IgD-negative memory B cell (primary cell): ENCODE measurements around the gene ARHGEF28. TPM values are rescaled to one million over a fixed set of nuclear protein-coding genes. Genes with fewer than 3 reads are reported as not detected.

Experiments
- H3K27ac Mint-ChIP-seq, 3 donors: one replicate each; pipeline ENCODE4 v1.8.0; 2020 to 2022; ENCODE audit warnings: mild to moderate bottlenecking in 3 of 3, mixed read lengths in 3 of 3, moderate library complexity in 1 of 3
- H3K27me3 Mint-ChIP-seq: one replicate; pipeline ENCODE4 v1.8.0; 2021; ENCODE audit warnings: mixed read lengths
- H3K36me3 Mint-ChIP-seq: one replicate; pipeline ENCODE4 v1.8.0; 2020; ENCODE audit warnings: mild to moderate bottlenecking, mixed read lengths
- H3K4me1 Mint-ChIP-seq, 3 donors: one replicate each; pipeline ENCODE4 v1.8.0; 2020 to 2022; ENCODE audit warnings: mixed read lengths in 3 of 3, mild to moderate bottlenecking in 1 of 3
- H3K4me3 Mint-ChIP-seq, 4 donors: one replicate each; pipeline ENCODE4 v1.8.0; 2020 to 2022; ENCODE audit warnings: mild to moderate bottlenecking in 4 of 4, mixed read lengths in 4 of 4, moderate library complexity in 3 of 4
- H3K9me3 Mint-ChIP-seq, 3 donors: one replicate each; pipeline ENCODE4 v1.8.0; 2020 to 2021; ENCODE audit warnings: mixed read lengths in 3 of 3, mild to moderate bottlenecking in 1 of 3
- polyA plus RNA-seq: library from polyadenylated mRNA; unstranded; fragments of 300-500 nt; fragmentation: Illumina TruSeq; gene quantifications from one replicate; pipeline ENCODE4 v1.2.3, GENCODE V29; 2021

The ARHGEF28 gene
- polyA plus RNA-seq, 1 donor from 2014 or later = not detected

- Mint-ChIP-seq H3K27ac (no peak overlapping the region), H3K4me3 (no peak overlapping the region), H3K27me3 (peaks cover 5% of the 10 kb centered on the region), H3K4me1 (no peaks in the 10 kb centered on the region), H3K36me3 (no peaks in the 10 kb centered on the region), H3K9me3 (no peaks in the 10 kb centered on the region)
These were observed 64.0 kb downstream of the ARHGEF28 start for GRCh38 chr5:73690015-73690414.

GRCh38 chr5:73691302-73692080, 65.5 kb downstream of the ARHGEF28 start:
- Mint-ChIP-seq H3K4me1 (no peaks in the 10 kb centered on the region), H3K9me3 (no peaks in the 10 kb centered on the region), H3K27ac (no peak overlapping the region), H3K27me3 (peaks cover 6% of the 10 kb centered on the region), H3K4me3 (no peak overlapping the region), H3K36me3 (no peaks in the 10 kb centered on the region)

GRCh38 chr5:73692166-73692640, 66.2 kb downstream of the ARHGEF28 start:
- Mint-ChIP-seq H3K27me3 (peaks cover 6% of the 10 kb centered on the region), H3K36me3 (no peaks in the 10 kb centered on the region), H3K27ac (no peak overlapping the region), H3K9me3 (no peaks in the 10 kb centered on the region), H3K4me3 (no peak overlapping the region), H3K4me1 (no peaks in the 10 kb centered on the region)

- Mint-ChIP-seq H3K9me3 (no peaks in the 10 kb centered on the region), H3K27ac (no peak overlapping the region), H3K4me3 (no peak overlapping the region), H3K4me1 (no peaks in the 10 kb centered on the region), H3K36me3 (no peaks in the 10 kb centered on the region), H3K27me3 (peaks cover 6% of the 10 kb centered on the region)
These were observed 67.0 kb downstream of the ARHGEF28 start for GRCh38 chr5:73692981-73693380.

- H3K4me3 Mint-ChIP-seq = no peak overlapping the region
- no peak overlapping the region for H3K27ac Mint-ChIP-seq
- no peaks in the 10 kb centered on the region for H3K4me1 Mint-ChIP-seq
- H3K36me3 Mint-ChIP-seq = no peaks in the 10 kb centered on the region
- H3K9me3 Mint-ChIP-seq = peaks cover 0 to 3% (median 0%) of the 10 kb centered on the region in 3 donors
- H3K27me3 Mint-ChIP-seq = peaks cover 6% of the 10 kb centered on the region
These were observed 67.6 kb downstream of the ARHGEF28 start for GRCh38 chr5:73693573-73694061.

GRCh38 chr5:73694089-73694488, 68.1 kb downstream of the ARHGEF28 start:
- Mint-ChIP-seq H3K9me3 (peaks cover 0 to 3% (median 2%) of the 10 kb centered on the region in 3 donors), H3K27me3 (peaks cover 7% of the 10 kb centered on the region), H3K4me3 (no peak overlapping the region), H3K27ac (no peak overlapping the region), H3K36me3 (no peaks in the 10 kb centered on the region), H3K4me1 (no peaks in the 10 kb centered on the region)

GRCh38 chr5:73698011-73698410, 72.0 kb downstream of the ARHGEF28 start:
- Mint-ChIP-seq H3K36me3 (peaks cover 2% of the 10 kb centered on the region), H3K4me1 (no peaks in the 10 kb centered on the region), H3K27ac (no peak overlapping the region), H3K4me3 (no peak overlapping the region), H3K9me3 (peaks cover 0 to 3% (median 2%) of the 10 kb centered on the region in 3 donors), H3K27me3 (peaks cover 9% of the 10 kb centered on the region)

GRCh38 chr5:73701566-73701965, 75.6 kb downstream of the ARHGEF28 start:
- peaks cover 2 to 4% (median 3%) of the 10 kb centered on the region in 3 donors for H3K9me3 Mint-ChIP-seq
- H3K4me3 Mint-ChIP-seq = no peak overlapping the region
- peaks cover 2% of the 10 kb centered on the region for H3K36me3 Mint-ChIP-seq
- no peaks in the 10 kb centered on the region for H3K4me1 Mint-ChIP-seq
- H3K27ac Mint-ChIP-seq = no peak overlapping the region
- H3K27me3 Mint-ChIP-seq = peaks cover 3% of the 10 kb centered on the region

GRCh38 chr5:73702534-73702933, 76.5 kb downstream of the ARHGEF28 start:
- H3K27ac Mint-ChIP-seq = no peak overlapping the region
- H3K4me3 Mint-ChIP-seq = no peak overlapping the region
- peaks cover 3% of the 10 kb centered on the region for H3K27me3 Mint-ChIP-seq

GRCh38 chr5:73702951-73703350, 77.0 kb downstream of the ARHGEF28 start:
- peaks cover 2 to 4% (median 3%) of the 10 kb centered on the region in 3 donors for H3K9me3 Mint-ChIP-seq
- H3K27ac Mint-ChIP-seq = no peak overlapping the region
- peaks cover 3% of the 10 kb centered on the region for H3K36me3 Mint-ChIP-seq
- H3K4me1 Mint-ChIP-seq = no peaks in the 10 kb centered on the region
- H3K4me3 Mint-ChIP-seq = no peak overlapping the region
- H3K27me3 Mint-ChIP-seq = peaks cover 3% of the 10 kb centered on the region

More at GRCh38 chr5:73702534-73702933, 76.5 kb downstream of the ARHGEF28 start:
- Mint-ChIP-seq H3K9me3 (peaks cover 2 to 4% (median 3%) of the 10 kb centered on the region in 3 donors), H3K4me1 (no peaks in the 10 kb centered on the region), H3K36me3 (peaks cover 2% of the 10 kb centered on the region)

- H3K27ac Mint-ChIP-seq = no peak overlapping the region
- H3K4me1 Mint-ChIP-seq = no peaks in the 10 kb centered on the region
- peaks cover 1 to 7% (median 7%) of the 10 kb centered on the region in 3 donors for H3K9me3 Mint-ChIP-seq
- H3K4me3 Mint-ChIP-seq = no peak overlapping the region
- H3K27me3 Mint-ChIP-seq = peaks cover 4% of the 10 kb centered on the region
- peaks cover 3% of the 10 kb centered on the region for H3K36me3 Mint-ChIP-seq
These were observed 79.4 kb downstream of the ARHGEF28 start for GRCh38 chr5:73705364-73705763.

GRCh38 chr5:73706963-73707362, 81.0 kb downstream of the ARHGEF28 start:
- peaks cover 1 to 7% (median 7%) of the 10 kb centered on the region in 3 donors for H3K9me3 Mint-ChIP-seq
- H3K4me3 Mint-ChIP-seq = no peak overlapping the region
- H3K36me3 Mint-ChIP-seq = peaks cover 2% of the 10 kb centered on the region
- peaks cover 4% of the 10 kb centered on the region for H3K27me3 Mint-ChIP-seq
- no peak overlapping the region for H3K27ac Mint-ChIP-seq
- H3K4me1 Mint-ChIP-seq = no peaks in the 10 kb centered on the region

- H3K9me3 Mint-ChIP-seq = peaks cover 1 to 7% (median 6%) of the 10 kb centered on the region in 3 donors
- H3K4me3 Mint-ChIP-seq = no peak overlapping the region
- no peak overlapping the region for H3K27ac Mint-ChIP-seq
- peaks cover 2% of the 10 kb centered on the region for H3K27me3 Mint-ChIP-seq
- peaks cover 2% of the 10 kb centered on the region for H3K36me3 Mint-ChIP-seq
- H3K4me1 Mint-ChIP-seq = no peaks in the 10 kb centered on the region
These were observed 83.6 kb downstream of the ARHGEF28 start for GRCh38 chr5:73709536-73710129.

GRCh38 chr5:73716284-73716808, 90.3 kb downstream of the ARHGEF28 start:
- Mint-ChIP-seq H3K9me3 (peaks cover 0 to 3% (median 0%) of the 10 kb centered on the region in 3 donors), H3K4me3 (no peak overlapping the region), H3K4me1 (no peaks in the 10 kb centered on the region), H3K27ac (no peak overlapping the region), H3K27me3 (no peaks in the 10 kb centered on the region), H3K36me3 (no peaks in the 10 kb centered on the region)

- Mint-ChIP-seq H3K27me3 (no peaks in the 10 kb centered on the region), H3K27ac (no peak overlapping the region), H3K4me3 (no peak overlapping the region), H3K36me3 (no peaks in the 10 kb centered on the region), H3K4me1 (no peaks in the 10 kb centered on the region), H3K9me3 (peaks cover 0 to 3% (median 0%) of the 10 kb centered on the region in 3 donors)
These were observed 92.8 kb downstream of the ARHGEF28 start for GRCh38 chr5:73718762-73719161.
